Natural killer cell treated with Interleukin-12 subunit alpha and Interleukin-12 subunit beta and Interleukin-15 and Interleukin-18, amount 100 ng/mL, for 72 hours (primary cell): ENCODE data around the gene SNRNP48. TPM values are rescaled to one million over a fixed set of nuclear protein-coding genes. Genes with fewer than 3 reads are reported as not detected.

Source experiments
- ATAC-seq, 2 donors: fragments of 150-1000 bp; cut with Tn5 transposase in 1 of 2; sonication (Bioruptor Pico), chemical (Tn5 transposase) in 1 of 2; 2 replicates each; pipeline ENCODE4 v1.10.0; 2021
- DNase-seq: peaks from one replicate; pipeline ENCODE4 v3.0.0; 2022; ENCODE audit warnings: low spot score
- H3K27ac Mint-ChIP-seq, 2 donors: 1 replicate in 1 of 2; 2 replicates in 1 of 2; pipeline ENCODE4 v1.8.0; 2022; ENCODE audit warnings: mixed read lengths in 2 of 2, mild to moderate bottlenecking in 1 of 2, moderate library complexity in 1 of 2
- H3K27me3 Mint-ChIP-seq, 2 donors: 1 replicate in 1 of 2; 2 replicates in 1 of 2; pipeline ENCODE4 v1.8.0; 2022; ENCODE audit warnings: mixed read lengths in 2 of 2
- H3K36me3 Mint-ChIP-seq: one replicate; pipeline ENCODE4 v1.8.0; 2022; ENCODE audit warnings: mixed read lengths
- H3K4me1 Mint-ChIP-seq, 2 donors: 1 replicate in 1 of 2; 2 replicates in 1 of 2; pipeline ENCODE4 v1.8.0; 2022; ENCODE audit warnings: low read depth in 2 of 2, mixed read lengths in 2 of 2, mild to moderate bottlenecking in 1 of 2
- H3K4me3 Mint-ChIP-seq: one replicate; pipeline ENCODE4 v1.8.0; 2022; ENCODE audit warnings: mixed read lengths
- H3K9me3 Mint-ChIP-seq: 2 replicates; pipeline ENCODE4 v1.8.0; 2022; ENCODE audit warnings: mixed read lengths
- total RNA-seq, 2 donors: library from RNA; stranded (reverse); gene quantifications; one replicate each; pipeline ENCODE4 v1.2.3, GENCODE V29; 2022

Gene SNRNP48
- total RNA-seq, 2 donors from 2014 or later: 14.1 to 16.8 TPM

GRCh38 chr6:7591770-7592169, 1.8 kb downstream of the SNRNP48 start:
- no peak for ATAC-seq
- H3K36me3 Mint-ChIP-seq: no peaks in the 10 kb centered on the region

GRCh38 chr6:7593229-7593628, 3.2 kb downstream of the SNRNP48 start:
- Mint-ChIP-seq H3K9me3 (no peaks in the 10 kb centered on the region), H3K27ac (no peak overlapping the region), H3K27me3 (no peaks in the 10 kb centered on the region), H3K4me3 (no peak overlapping the region), H3K4me1 (peaks cover 34 to 39% of the 10 kb centered on the region in 2 donors), H3K36me3 (no peaks in the 10 kb centered on the region)
- DNase-seq: no peak
- no peak for ATAC-seq

More at GRCh38 chr6:7591770-7592169, 1.8 kb downstream of the SNRNP48 start:
- no peak for DNase-seq
- H3K4me3 Mint-ChIP-seq: peak overlapping the region; percentile 96
- H3K9me3 Mint-ChIP-seq: no peaks in the 10 kb centered on the region
- H3K27me3 Mint-ChIP-seq: peaks cover 0 to 2% of the 10 kb centered on the region in 2 donors
- no peak overlapping the region for H3K27ac Mint-ChIP-seq
- H3K4me1 Mint-ChIP-seq: peaks cover 34 to 39% of the 10 kb centered on the region in 2 donors

GRCh38 chr6:7594579-7595125, 4.7 kb downstream of the SNRNP48 start:
- Mint-ChIP-seq H3K36me3 (no peaks in the 10 kb centered on the region), H3K4me3 (no peak overlapping the region), H3K27ac (no peak overlapping the region), H3K27me3 (no peaks in the 10 kb centered on the region), H3K4me1 (peaks cover 28 to 32% of the 10 kb centered on the region in 2 donors), H3K9me3 (no peaks in the 10 kb centered on the region)
- DNase-seq: no peak
- ATAC-seq: no peak

GRCh38 chr6:7604003-7604402, 14.0 kb downstream of the SNRNP48 start:
- H3K4me3 Mint-ChIP-seq: no peak overlapping the region
- no peaks in the 10 kb centered on the region for H3K27me3 Mint-ChIP-seq
- H3K9me3 Mint-ChIP-seq: no peaks in the 10 kb centered on the region
- H3K27ac Mint-ChIP-seq: no peak overlapping the region
- ATAC-seq (no peak), DNase-seq (no peak)
- peaks cover 44% of the 10 kb centered on the region for H3K36me3 Mint-ChIP-seq
- H3K4me1 Mint-ChIP-seq: peaks cover 4 to 5% of the 10 kb centered on the region in 2 donors

- no peak overlapping the region for H3K27ac Mint-ChIP-seq
- no peaks in the 10 kb centered on the region for H3K27me3 Mint-ChIP-seq
- H3K36me3 Mint-ChIP-seq: peaks cover 44% of the 10 kb centered on the region
- no peaks in the 10 kb centered on the region for H3K9me3 Mint-ChIP-seq
- DNase-seq (no peak), ATAC-seq (no peak)
- H3K4me1 Mint-ChIP-seq: peaks cover 4 to 5% of the 10 kb centered on the region in 2 donors
- no peak overlapping the region for H3K4me3 Mint-ChIP-seq
These were observed 14.5 kb downstream of the SNRNP48 start for GRCh38 chr6:7604506-7604905.

GRCh38 chr6:7615611-7616383, 25.8 kb downstream of the SNRNP48 start:
- H3K9me3 Mint-ChIP-seq: no peaks in the 10 kb centered on the region
- no peak overlapping the region for H3K27ac Mint-ChIP-seq
- DNase-seq (no peak), ATAC-seq (no peak)
- H3K4me3 Mint-ChIP-seq: peak overlapping the region; percentile 3
- peaks cover 10% of the 10 kb centered on the region in 2 donors for H3K27me3 Mint-ChIP-seq
- H3K4me1 Mint-ChIP-seq: peaks cover 19 to 20% of the 10 kb centered on the region in 2 donors
- H3K36me3 Mint-ChIP-seq: peaks cover 1% of the 10 kb centered on the region

GRCh38 chr6:7617801-7618764, 28.1 kb downstream of the SNRNP48 start:
- Mint-ChIP-seq H3K27ac (peak overlapping the region in 1 of 2 donors; percentile 30), H3K27me3 (peaks cover 10% of the 10 kb centered on the region in 2 donors), H3K36me3 (no peaks in the 10 kb centered on the region), H3K9me3 (no peaks in the 10 kb centered on the region), H3K4me3 (no peak overlapping the region), H3K4me1 (peaks cover 19 to 20% of the 10 kb centered on the region in 2 donors)
- peak; percentile 63 for DNase-seq
- peak; percentile 77 to 78 for ATAC-seq

- no peak for ATAC-seq
- DNase-seq: no peak
- H3K4me1 Mint-ChIP-seq: peaks cover 13 to 14% of the 10 kb centered on the region in 2 donors
- no peak overlapping the region for H3K27ac Mint-ChIP-seq
- no peaks in the 10 kb centered on the region for H3K36me3 Mint-ChIP-seq
- H3K9me3 Mint-ChIP-seq: no peaks in the 10 kb centered on the region
- no peak overlapping the region for H3K4me3 Mint-ChIP-seq
- peaks cover 13 to 19% of the 10 kb centered on the region in 2 donors for H3K27me3 Mint-ChIP-seq
These were observed 31.8 kb downstream of the SNRNP48 start for GRCh38 chr6:7621761-7622160.

GRCh38 chr6:7624796-7625710, 35.1 kb downstream of the SNRNP48 start:
- Mint-ChIP-seq H3K27ac (no peak overlapping the region), H3K9me3 (no peaks in the 10 kb centered on the region), H3K36me3 (no peaks in the 10 kb centered on the region), H3K27me3 (peaks cover 9 to 18% of the 10 kb centered on the region in 2 donors), H3K4me1 (no peaks in the 10 kb centered on the region), H3K4me3 (no peak overlapping the region)
- DNase-seq (no peak), ATAC-seq (no peak)

GRCh38 chr6:7628479-7628878, 38.5 kb downstream of the SNRNP48 start:
- H3K27ac Mint-ChIP-seq: no peak overlapping the region
- H3K4me3 Mint-ChIP-seq: no peak overlapping the region
- H3K4me1 Mint-ChIP-seq: no peaks in the 10 kb centered on the region
- H3K27me3 Mint-ChIP-seq: peaks cover 9 to 23% of the 10 kb centered on the region in 2 donors
- DNase-seq (no peak), ATAC-seq (no peak)
- H3K36me3 Mint-ChIP-seq: no peaks in the 10 kb centered on the region
- no peaks in the 10 kb centered on the region for H3K9me3 Mint-ChIP-seq

- H3K4me1 Mint-ChIP-seq: no peaks in the 10 kb centered on the region
- no peak overlapping the region for H3K27ac Mint-ChIP-seq
- no peak overlapping the region for H3K4me3 Mint-ChIP-seq
- DNase-seq: no peak
- no peak for ATAC-seq
- no peaks in the 10 kb centered on the region for H3K36me3 Mint-ChIP-seq
- no peaks in the 10 kb centered on the region for H3K9me3 Mint-ChIP-seq
- H3K27me3 Mint-ChIP-seq: peaks cover 9 to 21% of the 10 kb centered on the region in 2 donors
These were observed 38.9 kb downstream of the SNRNP48 start for GRCh38 chr6:7628909-7629308.

GRCh38 chr6:7629321-7629720, 39.3 kb downstream of the SNRNP48 start:
- no peak overlapping the region for H3K4me3 Mint-ChIP-seq
- H3K36me3 Mint-ChIP-seq: no peaks in the 10 kb centered on the region
- H3K27ac Mint-ChIP-seq: no peak overlapping the region
- H3K9me3 Mint-ChIP-seq: no peaks in the 10 kb centered on the region
- no peaks in the 10 kb centered on the region for H3K4me1 Mint-ChIP-seq
- no peak for DNase-seq
- ATAC-seq: no peak
- H3K27me3 Mint-ChIP-seq: peaks cover 7 to 17% of the 10 kb centered on the region in 2 donors

- Mint-ChIP-seq H3K27me3 (peaks cover 4 to 16% of the 10 kb centered on the region in 2 donors), H3K4me1 (no peaks in the 10 kb centered on the region), H3K9me3 (no peaks in the 10 kb centered on the region), H3K27ac (no peak overlapping the region), H3K36me3 (no peaks in the 10 kb centered on the region), H3K4me3 (no peak overlapping the region)
- DNase-seq (no peak), ATAC-seq (no peak)
These were observed 40.8 kb downstream of the SNRNP48 start for GRCh38 chr6:7630792-7631191.
